Ascending aorta (tissue), 2 donors: ENCODE results near the gene PARVA. TPM values are rescaled to one million over a fixed set of nuclear protein-coding genes. Genes with fewer than 3 reads are reported as not detected.

Experiments used
- DNase-seq, 2 donors: peaks; one replicate each; pipeline ENCODE4 v3.0.0-alpha.2; 2019; ENCODE audit warnings: low spot score in 2 of 2
- H3K27ac ChIP-seq, 2 donors: fragments of 200-600 bp; sonication (generic); one replicate each; pipeline ENCODE4 v1.5.1; 2016 to 2017; ENCODE audit warnings: mild to moderate bottlenecking in 1 of 2
- H3K27me3 ChIP-seq: fragments of 200-600 bp; sonication (generic); one replicate; pipeline ENCODE4 v1.5.1; 2017
- H3K36me3 ChIP-seq, 2 donors: fragments of 200-600 bp; sonication (generic); one replicate each; pipeline ENCODE4 v1.5.1; 2016
- H3K4me1 ChIP-seq, 2 donors: fragments of 200-600 bp; sonication (generic); one replicate each; pipeline ENCODE4 v1.5.1; 2016 to 2017; ENCODE audit warnings: mild to moderate bottlenecking in 1 of 2
- H3K4me3 ChIP-seq, 2 donors: fragments of 200-600 bp; sonication (generic); one replicate each; pipeline ENCODE4 v1.5.1; 2016 to 2017; ENCODE audit warnings: mild to moderate bottlenecking in 1 of 2
- H3K9me3 ChIP-seq, 2 donors: fragments of 200-600 bp; sonication (generic); one replicate each; pipeline ENCODE4 v1.5.1; 2016
- intact Hi-C: fragments of 100-400 bp; cut with DNase I; formaldehyde crosslinking; loops from one replicate; pipeline ENCODE4 v1.15.1; 2023
- total RNA-seq: library from RNA; depleted of rRNA; stranded (reverse); fragments of >200 nt; gene quantifications from one replicate; pipeline ENCODE4 v1.1.0, GENCODE V29; 2016
- TF ChIP-seq, protein P1 (sequence below), 3 experiments: fragments of 200-600 bp in 2 of 3; fragments of 450-650 bp in 1 of 3; sonication (generic) in 2 of 3; IDR thresholded peaks; one replicate each; pipeline ENCODE4 v1.5.1; 2016 to 2019; ENCODE audit warnings: antibody characterized with exemption in 3 of 3, mild to moderate bottlenecking in 1 of 3, moderate library complexity in 1 of 3

The PARVA gene
- total RNA-seq, 1 donor from 2014 or later = 51.6 TPM

DNA sequence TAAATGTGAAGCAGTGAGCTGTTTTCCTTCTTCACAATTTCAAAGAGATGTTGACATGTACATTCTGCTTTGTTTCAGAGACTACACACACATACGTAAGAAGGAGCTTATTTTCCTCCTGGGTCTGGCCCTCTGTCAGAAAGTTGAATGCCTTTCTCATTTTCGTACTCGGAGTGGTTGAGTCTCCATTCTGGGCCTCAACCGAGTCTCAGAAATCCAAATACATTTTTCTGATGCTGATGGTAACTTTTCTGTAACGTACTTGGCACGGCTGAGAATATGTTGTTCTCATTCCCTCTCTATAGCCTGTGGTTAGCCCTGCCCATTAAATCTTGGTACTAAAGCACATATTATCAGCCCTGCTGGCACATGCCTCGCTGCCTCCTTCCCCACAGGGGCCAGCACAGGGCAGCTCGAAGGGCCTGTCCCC is 25.3 kb downstream of the PARVA start:
- Histone ChIP-seq H3K4me1 (peaks cover 20 to 46% of the 10 kb centered on the region in 2 donors), H3K36me3 (no peaks in the 10 kb centered on the region), H3K9me3 (no peaks in the 10 kb centered on the region), H3K27ac (peak overlapping the region; percentile 30 to 64), H3K4me3 (no peak overlapping the region), H3K27me3 (no peaks in the 10 kb centered on the region)
- intact Hi-C loops = no loop called here
- TF ChIP-seq, protein P1, sequence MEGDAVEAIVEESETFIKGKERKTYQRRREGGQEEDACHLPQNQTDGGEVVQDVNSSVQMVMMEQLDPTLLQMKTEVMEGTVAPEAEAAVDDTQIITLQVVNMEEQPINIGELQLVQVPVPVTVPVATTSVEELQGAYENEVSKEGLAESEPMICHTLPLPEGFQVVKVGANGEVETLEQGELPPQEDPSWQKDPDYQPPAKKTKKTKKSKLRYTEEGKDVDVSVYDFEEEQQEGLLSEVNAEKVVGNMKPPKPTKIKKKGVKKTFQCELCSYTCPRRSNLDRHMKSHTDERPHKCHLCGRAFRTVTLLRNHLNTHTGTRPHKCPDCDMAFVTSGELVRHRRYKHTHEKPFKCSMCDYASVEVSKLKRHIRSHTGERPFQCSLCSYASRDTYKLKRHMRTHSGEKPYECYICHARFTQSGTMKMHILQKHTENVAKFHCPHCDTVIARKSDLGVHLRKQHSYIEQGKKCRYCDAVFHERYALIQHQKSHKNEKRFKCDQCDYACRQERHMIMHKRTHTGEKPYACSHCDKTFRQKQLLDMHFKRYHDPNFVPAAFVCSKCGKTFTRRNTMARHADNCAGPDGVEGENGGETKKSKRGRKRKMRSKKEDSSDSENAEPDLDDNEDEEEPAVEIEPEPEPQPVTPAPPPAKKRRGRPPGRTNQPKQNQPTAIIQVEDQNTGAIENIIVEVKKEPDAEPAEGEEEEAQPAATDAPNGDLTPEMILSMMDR (IDR thresholded peaks at IDR 0.05) = no peak
- no peak for DNase-seq

DNA sequence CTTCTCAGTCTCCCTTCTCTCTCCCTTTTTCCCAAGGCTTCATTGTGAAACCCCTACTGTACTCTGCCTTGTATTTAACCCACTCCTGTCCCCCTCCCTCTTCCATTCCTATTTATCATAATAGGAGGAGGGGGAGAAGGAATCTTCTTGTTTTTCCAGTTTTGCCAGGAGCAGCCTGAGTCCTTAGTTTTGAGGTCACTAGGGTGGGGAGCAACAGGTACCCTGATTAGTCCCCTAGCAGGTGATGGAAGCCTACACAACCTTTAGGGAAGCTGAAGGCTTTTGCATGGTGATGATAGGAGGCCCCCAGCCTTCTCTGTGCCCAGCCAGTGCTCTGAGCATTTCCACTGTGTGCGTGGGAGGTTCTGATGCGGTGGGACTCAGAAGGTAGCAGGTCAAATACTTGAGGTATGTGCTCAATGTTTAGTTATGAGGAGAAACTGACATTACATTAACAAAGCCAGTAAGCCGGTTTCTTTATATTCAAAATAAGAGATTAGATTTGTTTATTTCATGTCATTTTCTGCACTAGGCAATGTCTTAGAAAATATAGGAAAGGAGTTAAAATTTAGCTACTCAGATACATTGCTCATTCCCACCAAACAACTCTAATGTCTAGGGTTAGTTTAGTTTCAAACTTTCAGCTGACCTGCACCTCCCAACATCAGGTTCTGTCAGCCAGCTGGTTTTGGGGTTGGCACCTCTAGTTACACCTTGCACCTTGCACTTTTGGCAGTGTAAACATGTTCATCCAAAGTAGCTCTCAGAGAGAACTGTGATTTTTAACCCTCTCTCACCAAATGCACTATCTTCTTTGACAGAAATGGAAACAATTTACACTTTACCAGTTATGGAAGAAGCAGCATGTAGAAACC is 26.0 kb downstream of the PARVA start:
- H3K27ac ChIP-seq = peak overlapping the region; percentile 35 to 64
- no peaks in the 10 kb centered on the region for H3K36me3 ChIP-seq
- H3K27me3 ChIP-seq = no peaks in the 10 kb centered on the region
- TF ChIP-seq, protein P1 (IDR thresholded peaks at IDR 0.05) = no peak
- no peak overlapping the region for H3K4me3 ChIP-seq
- H3K4me1 ChIP-seq = peaks cover 17 to 42% of the 10 kb centered on the region in 2 donors
- DNase-seq = no peak
- intact Hi-C loops = no loop called here
- no peaks in the 10 kb centered on the region for H3K9me3 ChIP-seq

DNA sequence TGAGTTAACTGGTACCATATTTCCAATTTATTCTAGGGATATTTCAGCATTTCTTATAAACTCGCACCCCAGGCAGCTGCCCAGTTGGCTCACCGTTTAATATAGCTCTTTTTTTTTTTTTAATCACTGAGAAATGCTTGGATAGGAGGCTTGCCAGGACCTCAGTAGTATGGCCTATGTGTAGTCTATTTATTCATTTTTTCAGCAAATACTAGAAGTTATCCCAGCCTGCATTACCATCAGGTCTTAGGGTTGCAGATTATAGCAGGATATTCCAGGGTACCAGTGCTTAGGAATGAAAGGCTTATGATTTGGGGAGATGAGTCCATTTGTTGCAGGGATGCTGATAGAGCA is 26.6 kb downstream of the PARVA start:
- Histone ChIP-seq H3K27ac (peak overlapping the region in 1 of 2 donors; percentile 35), H3K36me3 (no peaks in the 10 kb centered on the region)
- intact Hi-C loops = no loop called here

DNA sequence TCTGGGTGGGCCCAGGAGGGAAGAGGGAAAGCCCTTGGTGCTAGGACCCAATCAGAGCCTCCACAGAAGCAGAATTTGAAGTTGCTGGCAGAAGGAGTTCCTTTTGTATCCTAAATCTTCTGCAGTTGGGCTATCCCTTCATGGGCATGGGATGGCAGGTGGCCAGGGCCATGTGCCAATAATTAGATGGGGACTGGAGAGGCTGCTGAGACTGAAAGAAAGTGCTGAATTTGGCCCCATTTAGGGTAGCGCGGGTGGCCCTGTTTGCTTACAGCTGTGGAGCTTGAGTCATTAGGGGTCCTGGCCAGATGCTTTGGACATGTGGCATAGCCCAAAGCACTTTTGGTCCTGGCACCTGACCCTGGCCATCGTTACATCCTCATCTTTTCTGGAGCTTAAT is 27.1 kb downstream of the PARVA start:
- no peak for DNase-seq
- Histone ChIP-seq H3K27me3 (no peaks in the 10 kb centered on the region), H3K4me1 (peaks cover 17 to 41% of the 10 kb centered on the region in 2 donors), H3K9me3 (no peaks in the 10 kb centered on the region), H3K4me3 (no peak overlapping the region), H3K36me3 (no peaks in the 10 kb centered on the region), H3K27ac (no peak overlapping the region)
- intact Hi-C loops = no loop called here
- TF ChIP-seq, protein P1 (IDR thresholded peaks at IDR 0.05) = no peak

More for the DNA sequence above, 26.6 kb downstream of the PARVA start:
- no peak overlapping the region for H3K4me3 ChIP-seq
- H3K27me3 ChIP-seq = no peaks in the 10 kb centered on the region
- peaks cover 17 to 41% of the 10 kb centered on the region in 2 donors for H3K4me1 ChIP-seq
- TF ChIP-seq, protein P1 (IDR thresholded peaks at IDR 0.05) = no peak
- no peak for DNase-seq
- no peaks in the 10 kb centered on the region for H3K9me3 ChIP-seq

DNA sequence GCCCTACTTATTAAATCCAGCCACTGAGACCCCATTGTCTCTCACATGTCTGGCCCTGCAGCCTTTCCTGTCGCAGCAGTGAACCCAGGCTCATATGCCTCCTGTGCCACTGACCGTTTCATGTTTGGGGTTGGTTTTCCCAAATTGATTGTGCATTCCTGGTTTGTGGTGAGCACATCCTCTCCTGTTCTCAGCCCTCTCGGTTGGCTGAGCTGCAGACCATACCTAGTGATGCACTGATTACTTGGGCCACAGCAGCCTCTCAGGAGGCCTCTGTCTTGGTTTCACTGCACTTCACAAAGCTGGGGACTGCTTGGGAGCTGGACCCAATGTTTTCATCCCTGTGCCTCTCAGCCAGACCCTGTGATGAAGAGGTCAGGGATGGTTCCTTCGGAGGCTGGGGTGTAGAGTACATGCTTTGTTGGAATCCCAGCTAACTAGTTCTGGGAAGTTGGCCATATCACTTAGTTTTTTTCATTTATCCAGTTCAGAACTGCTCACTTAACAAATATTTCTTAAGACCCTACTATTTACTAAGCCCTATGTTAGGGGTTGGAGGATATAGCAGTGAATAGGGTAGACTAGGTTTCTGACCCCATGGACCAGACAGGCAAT is 30.9 kb downstream of the PARVA start:
- TF ChIP-seq, protein P1 (IDR thresholded peaks at IDR 0.05) = no peak
- H3K27ac ChIP-seq = peak overlapping the region in 1 of 2 donors; percentile 85
- no peaks in the 10 kb centered on the region for H3K36me3 ChIP-seq
- intact Hi-C loops = no loop called here
- H3K27me3 ChIP-seq = no peaks in the 10 kb centered on the region
- H3K4me1 ChIP-seq = peaks cover 19 to 52% of the 10 kb centered on the region in 2 donors
- H3K4me3 ChIP-seq = no peak overlapping the region
- no peaks in the 10 kb centered on the region for H3K9me3 ChIP-seq
- no peak for DNase-seq
